HG02678 (cell line): Measurements from ENCODE around the gene GFRA4.

Source experiments
- ATAC-seq: cut with Tn5 transposase; IDR thresholded peaks from one replicate; pipeline ENCODE4 v1.9.1; 2021; ENCODE audit warnings: mild to moderate bottlenecking, moderate library complexity; ENCODE audit not compliant: unreplicated experiment

The GFRA4 gene

GRCh38 chr20:3674995-3675900 lies 12.0 kb upstream of the GFRA4 start:
- no peak for ATAC-seq

DNA sequence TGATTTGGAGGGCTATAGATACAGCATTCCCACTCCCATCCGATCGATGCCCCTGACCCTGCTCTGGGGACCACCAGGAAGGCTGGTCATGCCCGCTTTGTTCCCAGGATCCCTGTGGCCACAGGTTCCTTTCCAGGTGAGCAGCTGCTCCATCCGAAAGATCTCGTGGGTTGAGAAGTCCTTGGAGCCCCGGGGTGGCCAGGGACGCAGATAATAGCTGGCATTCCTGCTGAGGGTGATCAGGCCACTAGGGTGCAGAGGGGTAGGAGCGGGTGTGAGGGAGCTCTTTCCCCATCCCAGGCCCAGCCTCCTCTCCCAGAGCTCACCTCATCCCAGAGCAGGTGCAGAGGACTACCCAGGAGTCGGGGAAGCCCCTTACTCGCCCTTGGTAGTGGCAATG lies 11.2 kb upstream of the GFRA4 start:
- no peak for ATAC-seq

DNA sequence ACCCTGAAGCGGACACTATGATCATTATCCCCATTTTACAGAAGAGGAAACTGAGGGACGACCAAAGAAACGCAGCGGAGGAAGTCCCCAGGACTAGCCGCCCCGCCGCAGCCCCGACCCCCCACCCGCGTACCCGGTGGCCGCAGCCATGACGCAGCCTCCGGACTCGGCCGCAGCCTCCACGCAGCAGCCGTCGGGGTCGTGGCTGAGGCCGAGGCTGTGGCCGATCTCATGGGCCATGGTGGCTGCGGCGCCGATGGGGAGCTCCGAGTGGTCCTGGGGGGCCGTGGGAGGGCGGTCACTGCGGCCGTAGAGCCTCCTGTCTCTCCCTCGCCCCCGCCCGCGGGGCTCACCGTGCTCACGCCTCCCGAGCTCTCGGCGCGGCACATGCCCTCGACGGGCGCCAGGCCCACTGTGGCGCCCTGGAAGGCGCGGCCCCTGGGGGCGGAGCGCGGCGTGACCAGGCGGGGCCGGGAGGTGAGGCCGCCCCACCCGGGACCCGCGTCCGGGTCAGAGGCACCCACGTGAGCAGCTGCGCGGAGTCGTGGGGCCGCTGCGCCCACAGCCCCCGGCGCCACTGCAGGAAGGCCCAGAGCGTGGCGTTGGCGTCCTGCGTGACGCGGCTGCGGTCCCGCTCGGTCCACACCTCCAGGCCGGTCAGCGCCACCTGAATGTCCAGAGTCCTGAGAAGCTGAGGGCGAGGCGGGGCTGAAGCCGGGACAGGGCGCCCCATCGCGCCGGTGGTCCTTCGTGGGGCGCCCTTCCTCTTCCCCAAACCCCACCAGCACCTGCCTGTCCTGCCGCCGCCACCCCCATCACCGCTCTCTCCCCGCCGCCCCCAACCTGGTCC lies 10.2 kb upstream of the GFRA4 start:
- ATAC-seq: no peak

DNA sequence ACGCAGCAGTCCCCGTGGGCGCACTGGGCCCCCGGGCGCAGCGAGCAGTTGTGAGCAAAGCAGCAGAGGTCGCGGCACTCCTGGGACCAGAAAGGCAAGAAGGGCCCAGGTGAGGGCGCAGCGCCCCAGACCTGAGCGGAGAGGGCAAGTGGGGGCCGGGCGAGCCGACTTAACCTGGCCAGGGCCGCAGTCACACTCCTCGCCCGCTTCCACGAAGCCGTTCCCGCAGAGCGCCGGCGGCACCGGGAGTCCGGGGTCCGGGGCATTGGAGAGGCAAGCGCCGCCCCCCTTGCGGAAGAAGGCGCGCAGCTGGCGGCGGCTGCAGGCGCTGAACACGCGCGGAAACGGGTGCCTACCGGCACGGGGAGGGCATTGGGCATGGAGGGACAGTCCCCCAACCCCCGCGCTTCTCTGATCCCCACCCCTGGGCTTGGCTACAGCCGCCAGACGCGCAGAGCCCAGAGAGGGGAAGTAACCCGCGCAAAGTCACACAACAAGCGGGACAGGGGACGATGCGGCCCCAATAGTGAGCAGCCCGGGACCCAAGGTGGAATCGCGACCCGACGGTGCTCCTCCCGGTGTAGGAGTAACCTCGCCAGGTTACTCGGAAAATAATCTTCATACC lies 9.5 kb upstream of the GFRA4 start:
- no peak for ATAC-seq

DNA sequence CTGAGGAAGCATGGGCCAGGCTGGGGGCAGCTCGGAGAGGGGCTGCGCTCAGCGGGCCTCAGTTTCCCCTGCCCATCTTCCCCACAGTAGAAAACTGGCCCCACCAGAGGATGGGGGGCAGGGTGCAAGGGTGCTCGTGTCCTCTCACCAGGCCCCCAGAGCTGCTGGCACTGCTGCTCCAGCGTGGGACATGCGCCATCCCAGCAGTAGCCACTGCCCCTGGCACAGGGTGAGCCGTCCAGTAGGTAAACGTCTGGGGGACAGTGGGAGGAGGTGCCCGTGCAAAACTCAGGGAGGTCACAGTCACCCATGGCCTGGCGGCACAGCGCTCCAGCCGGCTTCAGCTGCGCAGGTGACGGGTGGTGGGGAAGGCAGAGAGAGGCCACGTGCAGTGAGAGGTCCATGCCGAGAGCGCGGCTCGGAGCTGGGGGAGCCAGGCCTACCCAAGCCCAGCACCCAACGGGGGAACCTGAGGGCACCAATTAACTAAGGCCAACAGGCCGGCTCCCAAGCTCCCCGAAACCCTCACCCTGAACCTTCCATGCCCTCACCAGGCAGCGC lies 8.9 kb upstream of the GFRA4 start:
- ATAC-seq: no peak

- no peak for ATAC-seq
These were observed 7.7 kb upstream of the GFRA4 start for GRCh38 chr20:3670945-3671344.

GRCh38 chr20:3670511-3670910 lies 7.3 kb upstream of the GFRA4 start:
- no peak for ATAC-seq

- no peak for ATAC-seq
These were observed 6.6 kb upstream of the GFRA4 start for GRCh38 chr20:3669710-3670367.

DNA sequence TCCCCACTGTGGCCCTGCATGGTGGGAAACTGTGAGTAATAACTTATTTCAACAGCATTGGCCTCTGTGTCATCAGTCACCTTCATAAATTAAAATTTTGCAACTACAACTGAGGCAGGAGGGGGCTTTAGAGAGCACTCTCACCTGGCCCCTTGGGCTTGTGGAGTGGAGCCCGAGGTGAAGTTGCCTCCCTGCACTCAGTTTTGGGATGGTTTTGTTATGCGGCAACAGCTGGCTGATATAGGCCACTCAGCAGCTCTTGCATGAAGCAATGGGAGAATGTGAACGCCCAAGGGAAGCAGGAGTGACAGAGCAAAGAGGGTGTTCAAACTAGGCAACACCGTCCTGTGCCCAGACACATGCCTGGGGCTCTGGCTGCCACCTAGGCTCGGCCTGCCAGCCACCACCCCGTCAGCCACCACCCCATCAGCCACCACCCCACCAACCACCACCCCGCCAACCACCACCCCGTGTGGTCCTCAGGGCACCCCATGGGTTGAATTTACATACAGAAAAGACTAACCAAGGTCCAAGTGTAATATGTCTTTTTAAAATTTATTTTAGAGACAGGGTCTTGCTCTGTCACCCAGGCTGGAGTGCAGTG lies 4.3 kb upstream of the GFRA4 start:
- no peak for ATAC-seq

- ATAC-seq: no peak
These were observed 659 bp upstream of the GFRA4 start for GRCh38 chr20:3663858-3664257.

DNA sequence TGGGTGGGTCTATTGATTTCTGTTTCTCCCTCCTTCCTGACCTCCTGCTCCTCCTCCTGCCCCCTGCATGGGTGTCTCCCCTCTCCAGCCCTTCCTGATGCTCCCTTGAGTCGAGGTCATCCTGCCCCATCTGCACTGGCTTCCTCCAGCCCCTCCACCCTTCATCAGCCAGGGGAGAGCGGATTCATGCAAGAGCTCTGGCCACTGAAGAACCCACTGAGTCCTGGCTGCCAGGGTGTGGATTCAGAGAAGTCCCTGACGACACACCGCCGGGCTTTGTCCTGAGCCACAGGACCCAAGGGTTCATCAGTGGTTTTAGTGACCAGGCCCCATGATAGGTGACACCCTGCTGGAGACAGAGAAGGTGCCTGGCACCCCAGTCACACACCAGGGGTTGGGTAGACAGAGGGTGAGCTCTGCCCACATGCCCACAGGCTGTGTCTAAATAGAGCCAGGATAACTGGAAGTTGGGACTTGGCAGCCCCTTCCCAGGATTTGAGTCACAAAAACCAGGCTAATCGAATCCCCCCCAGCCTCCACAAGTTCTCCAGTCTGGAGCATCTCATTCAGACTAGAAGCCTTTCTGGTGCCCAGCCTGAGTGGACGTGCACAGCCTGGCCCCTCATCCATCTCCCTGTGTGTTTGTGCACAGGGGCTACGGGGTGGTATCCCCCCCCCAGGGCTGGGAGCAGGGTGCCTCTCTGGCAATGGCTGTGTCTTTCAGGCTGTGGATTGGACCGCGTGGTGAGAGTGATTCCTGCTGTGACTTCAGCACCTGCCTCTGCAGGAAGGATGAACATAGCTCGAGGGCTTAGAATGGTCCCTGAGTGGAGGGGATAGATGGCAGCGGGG lies 1.2 kb downstream of the GFRA4 start:
- no peak for ATAC-seq

DNA sequence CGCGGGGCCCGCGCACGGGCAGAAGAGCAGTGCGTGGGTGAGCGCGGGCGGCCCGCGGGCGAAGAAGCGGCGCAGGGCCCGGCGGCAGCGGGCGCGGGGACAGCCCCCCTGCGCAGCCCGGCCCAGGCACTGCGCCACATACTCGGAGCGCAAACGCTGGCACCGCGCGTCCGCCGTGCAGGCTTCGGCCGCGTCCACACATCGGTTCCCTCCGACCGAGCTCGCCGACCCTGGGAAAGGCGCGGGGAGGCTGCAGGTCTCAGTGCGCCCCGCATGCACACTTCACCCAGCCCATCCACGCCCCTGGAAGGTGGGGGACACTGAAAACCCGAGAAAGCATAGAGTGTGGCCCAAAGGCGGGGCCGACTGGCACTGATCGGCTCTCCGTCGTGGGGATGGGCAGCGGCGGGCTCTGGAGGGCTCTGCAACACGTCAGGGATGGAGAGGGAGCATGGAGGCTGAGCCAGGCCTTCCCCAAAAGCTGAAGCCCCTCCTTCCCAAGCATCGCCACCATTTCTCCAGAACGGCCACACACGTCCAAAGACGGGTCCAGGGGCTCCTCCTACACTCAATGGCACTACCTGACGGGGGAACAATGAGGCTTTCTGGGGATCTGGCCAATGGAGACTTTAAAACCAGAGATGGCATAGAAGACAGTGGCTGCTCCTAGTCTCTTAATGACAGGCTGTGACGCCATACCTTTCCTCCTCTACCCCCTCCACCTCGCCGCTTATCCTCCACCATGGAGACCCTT lies 2.0 kb downstream of the GFRA4 start:
- ATAC-seq: no peak

GRCh38 chr20:3660262-3661059 lies 2.7 kb downstream of the GFRA4 start:
- no peak for ATAC-seq

GRCh38 chr20:3659492-3660261 lies 3.5 kb downstream of the GFRA4 start:
- ATAC-seq: no peak

DNA sequence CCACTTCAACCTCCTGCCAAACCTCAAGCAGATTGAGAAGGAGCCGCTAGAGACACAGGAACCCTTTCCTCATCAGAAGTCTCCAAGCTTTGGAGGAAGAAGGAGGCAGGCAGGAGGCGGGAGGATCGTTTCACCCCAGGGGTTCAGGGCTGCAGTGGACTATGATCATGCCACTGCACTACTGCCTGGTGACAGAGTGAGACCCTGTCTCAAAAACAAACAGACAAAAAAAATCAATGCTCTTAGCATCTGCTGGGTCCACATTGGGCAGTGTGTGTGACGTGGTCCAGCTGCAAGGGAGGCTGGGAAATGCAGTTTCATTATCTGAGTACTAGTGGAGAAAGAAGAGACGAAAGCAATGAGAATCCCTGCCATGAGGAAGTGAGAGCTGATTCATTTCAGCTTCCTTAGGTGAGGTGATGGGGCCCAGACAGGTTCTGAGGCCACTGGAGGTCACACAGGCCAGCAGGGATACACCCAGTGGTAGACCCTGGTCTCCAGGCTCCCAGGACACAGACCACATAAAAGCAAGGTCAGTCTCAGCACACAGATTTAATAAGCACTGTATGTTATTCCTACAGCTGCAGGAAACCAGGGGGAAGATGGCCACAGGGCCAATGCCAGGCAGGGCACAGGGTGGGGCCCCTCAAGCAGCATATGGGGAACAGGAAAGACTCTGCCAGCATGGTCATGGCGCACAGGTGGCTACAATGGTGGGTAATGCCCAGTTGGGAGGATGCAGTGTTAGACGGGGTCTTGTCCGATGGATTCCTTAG lies 4.3 kb downstream of the GFRA4 start:
- ATAC-seq: peak; percentile 85

- no peak for ATAC-seq
These were observed 5.0 kb downstream of the GFRA4 start for GRCh38 chr20:3658019-3658715.
